Lower leg skin (tissue), 3 donors: ENCODE data around the gene TMCC3.

Source experiments
- CTCF ChIP-seq, 3 donors: fragments of 450-650 bp; IDR thresholded peaks; one replicate each; pipeline ENCODE4 v1.5.1; 2016; ENCODE audit warnings: antibody characterized with exemption in 3 of 3, mild to moderate bottlenecking in 3 of 3, moderate library complexity in 2 of 3
- POLR2A ChIP-seq, 2 donors: fragments of 450-650 bp; IDR thresholded peaks; one replicate each; pipeline ENCODE4 v1.6.1; 2016 to 2017; ENCODE audit warnings: antibody characterized with exemption in 2 of 2, mild to moderate bottlenecking in 1 of 2, moderate library complexity in 1 of 2

GRCh38 chr12:94648578-94648977 is 1.8 kb downstream of the TMCC3 start:
- no peak for TF ChIP-seq CTCF (IDR thresholded peaks at IDR 0.05)
- TF ChIP-seq POLR2A (IDR thresholded peaks at IDR 0.05): no peak
